ENCODE results near the gene ITGA6.

ITGA6 gene

GRCh38 chr2:172465417-172466334, 38.3 kb downstream of the ITGA6 start:
- peak; percentile 23 to 86 for DNase-seq (ENCODE audit: low read depth in 1 of 2, low spot score in 1 of 2)
- TF ChIP-seq JUND (IDR thresholded peaks at IDR 0.05; ENCODE audit: low read depth): no peak
- in situ Hi-C loops (cut with HindIII; ENCODE audit: low pct_unique_long_range_greater_than_20kb, low sequenced_read_pairs): no loop called here

- in situ Hi-C loops (cut with HindIII; ENCODE audit: low pct_unique_long_range_greater_than_20kb, low sequenced_read_pairs): no loop called here
- no peak for TF ChIP-seq JUND (IDR thresholded peaks at IDR 0.05; ENCODE audit: low read depth)
- DNase-seq (ENCODE audit: low read depth in 1 of 2, low spot score in 1 of 2): peak in 1 of 2 experiments; percentile 21
Measured at GRCh38 chr2:172467382-172467781, 40.0 kb downstream of the ITGA6 start.

- no peak for DNase-seq (ENCODE audit: low read depth in 1 of 2, low spot score in 1 of 2)
- no peak for TF ChIP-seq JUND (IDR thresholded peaks at IDR 0.05; ENCODE audit: low read depth)
- in situ Hi-C loops (cut with HindIII; ENCODE audit: low pct_unique_long_range_greater_than_20kb, low sequenced_read_pairs): no loop called here
Measured at GRCh38 chr2:172470958-172471922, 43.9 kb downstream of the ITGA6 start.

- no peak for TF ChIP-seq JUND (IDR thresholded peaks at IDR 0.05; ENCODE audit: low read depth)
- no peak for DNase-seq (ENCODE audit: low read depth in 1 of 2, low spot score in 1 of 2)
- in situ Hi-C loops (cut with HindIII; ENCODE audit: low pct_unique_long_range_greater_than_20kb, low sequenced_read_pairs): no loop called here
Measured at GRCh38 chr2:172472446-172473033, 45.2 kb downstream of the ITGA6 start.

- TF ChIP-seq JUND (IDR thresholded peaks at IDR 0.05; ENCODE audit: low read depth): no peak
- in situ Hi-C loops (cut with HindIII; ENCODE audit: low pct_unique_long_range_greater_than_20kb, low sequenced_read_pairs): no loop called here
- DNase-seq (ENCODE audit: low read depth in 1 of 2, low spot score in 1 of 2): no peak
Measured at GRCh38 chr2:172473167-172473566, 45.8 kb downstream of the ITGA6 start.

GRCh38 chr2:172478353-172478752, 51.0 kb downstream of the ITGA6 start:
- TF ChIP-seq JUND (IDR thresholded peaks at IDR 0.05; ENCODE audit: low read depth): no peak
- no peak for DNase-seq (ENCODE audit: low read depth in 1 of 2, low spot score in 1 of 2)
- in situ Hi-C loops (cut with HindIII; ENCODE audit: low pct_unique_long_range_greater_than_20kb, low sequenced_read_pairs): no loop called here

- TF ChIP-seq JUND (IDR thresholded peaks at IDR 0.05; ENCODE audit: low read depth): no peak
- no peak for DNase-seq (ENCODE audit: low read depth in 1 of 2, low spot score in 1 of 2)
- in situ Hi-C loops (cut with HindIII; ENCODE audit: low pct_unique_long_range_greater_than_20kb, low sequenced_read_pairs): no loop called here
Measured at GRCh38 chr2:172480301-172481218, 53.2 kb downstream of the ITGA6 start.

- no peak for DNase-seq (ENCODE audit: low read depth in 1 of 2, low spot score in 1 of 2)
- no peak for TF ChIP-seq JUND (IDR thresholded peaks at IDR 0.05; ENCODE audit: low read depth)
- in situ Hi-C loops (cut with HindIII; ENCODE audit: low pct_unique_long_range_greater_than_20kb, low sequenced_read_pairs): no loop called here
Measured at GRCh38 chr2:172481507-172482262, 54.3 kb downstream of the ITGA6 start.

- peak in 1 of 2 experiments; percentile 36 for DNase-seq (ENCODE audit: low read depth in 1 of 2, low spot score in 1 of 2)
- in situ Hi-C loops (cut with HindIII; ENCODE audit: low pct_unique_long_range_greater_than_20kb, low sequenced_read_pairs): no loop called here
- no peak for TF ChIP-seq JUND (IDR thresholded peaks at IDR 0.05; ENCODE audit: low read depth)
Measured at GRCh38 chr2:172484253-172484652, 56.9 kb downstream of the ITGA6 start.

- in situ Hi-C loops (cut with HindIII; ENCODE audit: low pct_unique_long_range_greater_than_20kb, low sequenced_read_pairs): no loop called here
- DNase-seq (ENCODE audit: low read depth in 1 of 2, low spot score in 1 of 2): no peak
- no peak for TF ChIP-seq JUND (IDR thresholded peaks at IDR 0.05; ENCODE audit: low read depth)
Measured at GRCh38 chr2:172484706-172485105, 57.3 kb downstream of the ITGA6 start.

- TF ChIP-seq JUND (IDR thresholded peaks at IDR 0.05; ENCODE audit: low read depth): no peak
- in situ Hi-C loops (cut with HindIII; ENCODE audit: low pct_unique_long_range_greater_than_20kb, low sequenced_read_pairs): no loop called here
- no peak for DNase-seq (ENCODE audit: low read depth in 1 of 2, low spot score in 1 of 2)
Measured at GRCh38 chr2:172488556-172488955, 61.2 kb downstream of the ITGA6 start.
